GM21360 (cell line): ENCODE data around the gene SEMA3B.
"Not testable (repeated sequence)": the region's sequence is repeated elsewhere in the genome, so short reads cannot be mapped to it uniquely, and the experiment has no call there.

Experiments
- ATAC-seq: cut with Tn5 transposase; IDR thresholded peaks from one replicate; pipeline ENCODE4 v1.9.1; 2021; ENCODE audit warnings: mild to moderate bottlenecking, moderate library complexity; ENCODE audit not compliant: unreplicated experiment

Gene SEMA3B

DNA sequence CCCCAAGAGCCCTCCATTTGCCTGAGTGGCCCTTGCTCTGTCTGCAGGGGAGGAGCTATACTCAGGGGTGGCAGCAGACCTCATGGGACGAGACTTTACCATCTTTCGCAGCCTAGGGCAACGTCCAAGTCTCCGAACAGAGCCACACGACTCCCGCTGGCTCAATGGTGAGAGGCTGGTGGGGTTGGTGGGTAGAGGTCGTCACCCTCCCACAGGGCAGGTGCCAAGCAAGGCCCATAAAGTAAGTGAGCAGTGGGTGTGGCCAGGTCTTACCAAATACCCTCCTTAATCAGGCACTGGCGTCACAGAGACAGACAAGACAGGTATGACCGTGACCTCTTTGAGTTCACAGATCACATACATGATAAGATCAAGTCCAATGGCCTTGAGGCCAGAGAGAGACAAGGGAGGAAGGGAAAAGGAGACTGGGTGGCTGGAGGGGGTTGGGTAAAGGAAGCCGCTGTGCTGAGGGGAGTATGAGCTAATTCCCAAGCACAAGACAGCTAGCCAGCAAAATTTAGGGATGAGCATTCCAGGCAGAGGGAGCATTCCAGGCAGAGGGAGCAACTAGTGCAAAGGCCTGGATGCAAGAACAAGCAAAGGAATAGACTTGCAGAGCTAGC is 2.5 kb downstream of the SEMA3B start:
- ATAC-seq, result no peak

DNA sequence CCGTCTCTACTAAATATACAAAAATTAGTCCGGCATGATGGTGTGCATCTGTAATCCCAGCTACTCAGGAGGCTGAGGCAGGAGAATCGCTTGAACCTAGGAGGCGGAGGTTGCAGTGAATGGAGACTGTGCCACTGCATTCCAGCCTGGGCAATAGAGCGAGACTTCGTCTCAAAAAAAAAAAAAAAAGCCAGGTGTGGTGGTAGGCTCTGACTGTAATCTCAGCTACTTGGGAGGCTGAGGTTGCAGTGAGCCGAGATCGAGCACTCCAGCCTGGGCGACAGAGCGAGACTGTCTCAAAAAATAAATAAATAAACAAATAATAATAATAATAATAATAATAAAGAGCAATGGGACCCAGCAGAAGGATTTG is 3.6 kb downstream of the SEMA3B start:
- not testable (repeated sequence) for ATAC-seq

DNA sequence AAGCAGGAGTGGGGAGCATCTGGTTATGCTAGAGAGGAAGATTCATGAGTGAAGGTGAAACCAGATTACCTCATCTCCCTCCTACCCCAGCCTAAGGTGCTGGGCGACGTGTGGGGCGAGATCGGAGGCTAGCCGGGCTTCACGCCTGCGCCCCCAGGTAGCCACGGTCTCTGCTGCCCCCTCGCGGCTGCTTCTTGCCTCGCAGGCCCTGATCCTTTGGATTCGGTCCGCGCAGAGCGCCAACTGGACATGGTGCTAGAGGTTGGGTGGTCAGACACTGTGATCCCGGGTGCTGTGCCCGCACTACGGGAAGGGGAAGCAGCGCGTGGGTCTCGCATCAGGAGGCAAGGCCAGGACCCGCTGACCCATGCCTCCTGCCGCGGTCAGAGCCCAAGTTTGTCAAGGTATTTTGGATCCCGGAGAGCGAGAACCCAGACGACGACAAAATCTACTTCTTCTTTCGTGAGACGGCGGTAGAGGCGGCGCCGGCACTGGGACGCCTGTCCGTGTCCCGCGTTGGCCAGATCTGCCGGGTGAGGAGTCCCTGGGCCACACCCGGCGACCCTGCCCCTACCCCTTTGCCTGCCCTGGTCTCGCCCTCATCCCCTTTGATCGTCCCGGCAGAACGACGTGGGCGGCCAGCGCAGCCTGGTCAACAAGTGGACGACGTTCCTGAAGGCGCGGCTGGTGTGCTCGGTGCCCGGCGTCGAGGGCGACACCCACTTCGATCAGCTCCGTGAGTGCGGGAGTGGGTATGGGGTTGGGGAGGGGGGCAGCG is 4.2 kb downstream of the SEMA3B start:
- ATAC-seq, result peak; percentile 70

DNA sequence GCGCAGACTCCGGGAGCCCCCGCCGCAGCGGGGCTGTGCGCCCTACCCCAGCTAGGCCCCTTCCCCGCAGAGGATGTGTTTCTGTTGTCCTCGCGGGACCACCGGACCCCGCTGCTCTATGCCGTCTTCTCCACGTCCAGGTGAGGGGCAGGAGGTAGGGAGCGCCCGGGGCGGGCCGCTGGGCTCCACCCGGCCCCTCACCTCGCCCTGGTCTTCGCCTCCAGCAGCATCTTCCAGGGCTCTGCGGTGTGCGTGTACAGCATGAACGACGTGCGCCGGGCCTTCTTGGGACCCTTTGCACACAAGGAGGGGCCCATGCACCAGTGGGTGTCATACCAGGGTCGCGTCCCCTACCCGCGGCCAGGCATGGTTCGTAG is 4.7 kb downstream of the SEMA3B start:
- no peak for ATAC-seq

DNA sequence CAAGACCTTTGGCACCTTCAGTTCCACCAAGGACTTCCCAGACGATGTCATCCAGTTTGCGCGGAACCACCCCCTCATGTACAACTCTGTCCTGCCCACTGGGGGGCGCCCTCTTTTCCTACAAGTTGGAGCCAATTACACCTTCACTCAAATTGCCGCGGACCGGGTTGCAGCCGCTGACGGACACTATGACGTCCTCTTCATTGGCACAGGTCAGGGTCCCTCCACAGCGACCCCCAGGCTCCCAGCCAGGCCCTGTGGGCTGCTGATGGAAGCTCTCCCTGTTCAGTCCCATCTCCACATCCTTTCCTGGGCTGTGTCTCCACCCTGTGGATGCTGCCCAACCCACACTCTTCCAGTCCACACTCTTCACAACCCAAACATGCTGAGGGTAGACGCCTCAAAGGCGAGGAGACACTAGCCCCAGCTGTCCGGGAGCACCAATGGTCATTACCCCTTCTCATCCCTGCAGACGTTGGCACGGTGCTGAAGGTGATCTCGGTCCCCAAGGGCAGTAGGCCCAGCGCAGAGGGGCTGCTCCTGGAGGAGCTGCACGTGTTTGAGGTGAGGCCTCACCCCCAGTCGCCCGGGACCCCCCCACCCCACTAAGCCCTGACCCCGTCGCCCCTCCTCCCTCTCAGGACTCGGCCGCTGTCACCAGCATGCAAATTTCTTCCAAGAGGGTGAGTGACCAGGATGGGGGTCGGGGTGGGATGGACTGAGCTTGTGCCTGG is 5.6 kb downstream of the SEMA3B start:
- ATAC-seq, result no peak

DNA sequence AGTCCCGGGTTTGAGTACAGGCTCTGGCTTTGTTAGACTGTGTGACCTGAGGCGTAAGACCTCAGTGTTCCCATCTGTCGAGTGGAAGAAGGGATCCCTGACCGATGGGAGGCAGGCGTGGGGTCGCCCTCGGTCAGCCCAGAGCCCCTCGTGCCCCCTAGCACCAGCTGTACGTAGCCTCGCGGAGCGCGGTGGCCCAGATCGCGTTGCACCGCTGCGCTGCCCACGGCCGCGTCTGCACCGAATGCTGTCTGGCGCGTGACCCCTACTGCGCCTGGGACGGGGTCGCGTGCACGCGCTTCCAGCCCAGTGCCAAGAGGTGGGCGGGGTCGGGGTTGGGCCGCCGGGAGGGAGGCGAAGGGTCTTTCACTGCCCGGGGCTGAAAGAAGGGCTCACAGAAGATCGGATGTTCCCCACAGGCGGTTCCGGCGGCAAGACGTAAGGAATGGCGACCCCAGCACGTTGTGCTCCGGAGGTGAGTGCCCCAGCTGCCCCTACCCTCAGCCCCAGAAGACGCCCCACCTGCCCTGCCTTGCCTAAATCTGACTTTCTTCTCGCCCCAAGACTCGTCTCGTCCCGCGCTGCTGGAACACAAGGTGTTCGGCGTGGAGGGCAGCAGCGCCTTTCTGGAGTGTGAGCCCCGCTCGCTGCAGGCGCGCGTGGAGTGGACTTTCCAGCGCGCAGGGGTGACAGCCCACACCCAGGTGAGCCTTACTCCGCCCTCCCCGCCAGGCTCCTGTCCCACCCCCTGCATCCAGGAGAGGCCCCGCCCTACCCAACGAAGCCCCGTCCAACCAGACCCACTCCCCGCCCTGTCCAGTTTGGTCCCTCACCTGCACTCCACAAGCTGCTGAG is 6.4 kb downstream of the SEMA3B start:
- ATAC-seq, result no peak

DNA sequence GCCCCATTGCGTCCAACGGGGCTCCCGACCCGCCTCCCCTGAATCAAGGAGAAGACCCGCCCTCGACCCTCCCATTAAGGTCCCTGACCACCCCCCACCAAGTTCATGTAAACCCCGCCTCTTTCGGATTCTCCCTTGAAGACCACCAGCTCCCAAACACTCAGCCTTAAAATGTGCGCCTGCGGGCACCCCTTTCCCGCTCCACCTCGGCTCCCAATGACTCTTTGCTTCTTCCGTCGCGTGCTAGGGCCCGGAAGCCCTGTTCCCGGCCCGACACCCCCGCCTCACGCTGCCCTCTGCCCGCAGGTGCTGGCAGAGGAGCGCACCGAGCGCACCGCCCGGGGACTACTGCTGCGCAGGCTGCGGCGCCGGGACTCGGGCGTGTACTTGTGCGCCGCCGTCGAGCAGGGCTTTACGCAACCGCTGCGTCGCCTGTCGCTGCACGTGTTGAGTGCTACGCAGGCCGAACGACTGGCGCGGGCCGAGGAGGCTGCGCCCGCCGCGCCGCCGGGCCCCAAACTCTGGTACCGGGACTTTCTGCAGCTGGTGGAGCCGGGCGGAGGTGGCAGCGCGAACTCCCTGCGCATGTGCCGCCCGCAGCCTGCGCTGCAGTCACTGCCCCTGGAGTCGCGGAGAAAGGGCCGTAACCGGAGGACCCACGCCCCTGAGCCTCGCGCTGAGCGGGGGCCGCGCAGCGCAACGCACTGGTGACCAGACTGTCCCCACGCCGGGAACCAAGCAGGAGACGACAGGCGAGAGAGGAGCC is 7.2 kb downstream of the SEMA3B start:
- ATAC-seq, result no peak

DNA sequence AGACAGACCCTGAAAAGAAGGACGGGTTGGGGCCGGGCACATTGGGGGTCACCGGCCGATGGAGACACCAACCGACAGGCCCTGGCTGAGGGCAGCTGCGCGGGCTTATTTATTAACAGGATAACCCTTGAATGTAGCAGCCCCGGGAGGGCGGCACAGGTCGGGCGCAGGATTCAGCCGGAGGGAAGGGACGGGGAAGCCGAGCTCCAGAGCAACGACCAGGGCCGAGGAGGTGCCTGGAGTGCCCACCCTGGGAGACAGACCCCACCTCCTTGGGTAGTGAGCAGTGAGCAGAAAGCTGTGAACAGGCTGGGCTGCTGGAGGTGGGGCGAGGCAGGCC is 7.8 kb downstream of the SEMA3B start:
- ATAC-seq, result no peak

DNA sequence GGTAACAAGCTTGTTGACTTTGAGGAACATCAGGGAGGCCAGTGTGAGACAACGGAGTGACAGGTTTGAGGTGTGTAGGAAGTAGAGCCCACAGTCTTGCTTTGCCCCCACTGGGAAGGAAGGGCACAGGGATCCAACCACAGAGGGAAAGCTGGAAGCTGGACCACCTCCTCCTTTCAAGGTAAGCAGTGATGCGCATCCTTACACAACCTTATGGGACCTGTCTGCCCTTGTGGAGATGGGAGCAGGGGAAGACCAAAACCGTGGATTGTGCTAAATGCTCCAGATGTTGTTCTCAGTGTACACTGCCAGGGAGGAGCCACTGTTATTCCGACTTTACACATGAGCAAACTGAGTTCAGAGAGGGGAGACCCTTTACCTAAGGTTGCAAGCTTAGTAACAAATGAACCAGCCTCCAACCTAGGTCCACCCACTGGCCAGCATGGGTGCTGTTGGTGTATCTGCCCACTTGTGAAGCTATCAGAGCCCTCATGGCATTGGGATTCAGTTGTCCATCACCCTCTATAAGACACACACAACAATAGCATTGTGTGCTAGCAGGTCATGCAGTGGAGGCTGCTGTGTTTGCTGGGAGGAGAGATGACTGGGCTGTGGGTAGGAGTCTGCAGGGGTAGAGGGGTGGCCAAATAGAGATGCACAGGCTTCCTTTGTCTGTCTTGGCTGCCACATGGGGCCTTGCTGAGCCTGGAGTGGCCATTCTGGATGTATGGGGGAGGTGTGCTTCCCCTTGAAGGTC is 9.4 kb downstream of the SEMA3B start:
- ATAC-seq, result no peak

DNA sequence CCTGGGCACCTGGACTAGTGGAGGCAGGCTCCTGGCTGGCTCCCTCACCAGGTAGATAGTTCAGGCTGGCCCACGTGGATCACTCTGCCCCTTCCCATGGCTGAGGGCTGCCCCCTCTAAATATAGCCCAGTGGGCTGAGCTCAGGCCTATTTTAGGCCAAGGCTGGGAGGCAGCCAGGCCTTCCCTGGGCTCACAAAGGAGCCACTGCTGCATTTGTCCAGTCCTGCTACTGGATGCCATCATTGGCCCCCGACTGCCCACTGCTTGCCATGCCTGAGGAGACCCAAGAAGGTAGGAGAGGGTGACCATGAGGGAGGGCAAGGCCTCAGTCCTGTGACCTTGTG is 9.9 kb downstream of the SEMA3B start, which contains the start of gene LSMEM2:
Gene LSMEM2, plus strand, starts transcription at position 208 of the 345 bp plus-strand sequence. Its CDS starts 27 bp downstream, at position 235.
- no peak for ATAC-seq

DNA sequence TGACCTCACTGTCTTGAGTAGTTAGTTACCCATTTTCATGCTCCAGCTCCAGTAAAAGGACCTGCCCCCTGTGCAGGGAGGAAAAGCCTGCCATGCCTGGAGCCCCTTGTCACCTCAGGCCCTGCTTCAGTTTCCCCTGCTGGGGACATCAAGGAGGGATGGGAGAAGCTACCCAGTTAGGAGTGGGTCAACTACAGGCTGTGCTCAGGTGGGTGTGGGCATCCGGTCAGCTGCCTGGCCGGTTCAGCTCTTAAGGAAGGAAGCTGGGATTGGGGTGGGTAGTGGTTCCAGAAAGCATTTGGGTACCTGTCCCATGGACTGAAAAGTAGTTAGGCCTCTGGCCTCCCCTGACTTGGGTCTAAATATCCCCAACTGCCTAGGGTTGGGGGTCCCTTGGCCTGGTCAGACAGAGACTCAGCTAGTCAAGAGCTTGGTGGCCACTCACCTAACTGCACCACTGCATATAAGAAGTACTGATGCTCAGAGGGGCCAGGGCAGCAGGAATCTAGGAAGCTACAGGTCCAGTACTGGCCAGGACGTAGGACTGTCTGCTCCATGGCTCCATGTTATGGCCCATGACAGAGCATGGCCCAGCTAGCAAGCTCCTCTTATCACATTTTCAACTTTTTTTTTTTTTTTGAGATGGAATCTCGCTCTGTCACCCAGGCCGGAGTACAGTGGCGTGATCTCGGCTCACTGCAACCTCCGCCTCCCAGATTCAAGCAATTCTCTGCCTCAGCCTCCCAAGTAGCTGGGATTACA is 10.5 kb downstream of the SEMA3B start:
- no peak for ATAC-seq

DNA sequence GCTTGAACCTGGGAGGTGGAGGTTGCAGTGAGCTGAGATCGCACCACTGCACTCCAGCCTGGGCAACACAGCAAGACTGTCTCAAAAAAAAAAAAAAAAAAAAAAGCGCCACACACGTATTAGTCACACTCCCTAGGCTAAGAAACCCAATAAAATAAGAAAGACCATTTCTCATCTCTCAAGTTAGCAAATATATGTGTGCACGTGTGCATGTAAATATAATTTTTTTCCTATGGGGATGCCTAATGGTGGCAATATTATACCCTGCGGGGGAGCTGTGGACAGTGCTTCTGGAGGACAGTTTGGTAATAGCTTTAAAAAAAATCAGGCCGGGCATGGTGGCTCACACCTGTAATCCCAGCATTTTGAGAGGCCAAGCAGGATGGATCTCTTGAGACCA is 15.2 kb downstream of the SEMA3B start:
- ATAC-seq, result not testable (repeated sequence)

DNA sequence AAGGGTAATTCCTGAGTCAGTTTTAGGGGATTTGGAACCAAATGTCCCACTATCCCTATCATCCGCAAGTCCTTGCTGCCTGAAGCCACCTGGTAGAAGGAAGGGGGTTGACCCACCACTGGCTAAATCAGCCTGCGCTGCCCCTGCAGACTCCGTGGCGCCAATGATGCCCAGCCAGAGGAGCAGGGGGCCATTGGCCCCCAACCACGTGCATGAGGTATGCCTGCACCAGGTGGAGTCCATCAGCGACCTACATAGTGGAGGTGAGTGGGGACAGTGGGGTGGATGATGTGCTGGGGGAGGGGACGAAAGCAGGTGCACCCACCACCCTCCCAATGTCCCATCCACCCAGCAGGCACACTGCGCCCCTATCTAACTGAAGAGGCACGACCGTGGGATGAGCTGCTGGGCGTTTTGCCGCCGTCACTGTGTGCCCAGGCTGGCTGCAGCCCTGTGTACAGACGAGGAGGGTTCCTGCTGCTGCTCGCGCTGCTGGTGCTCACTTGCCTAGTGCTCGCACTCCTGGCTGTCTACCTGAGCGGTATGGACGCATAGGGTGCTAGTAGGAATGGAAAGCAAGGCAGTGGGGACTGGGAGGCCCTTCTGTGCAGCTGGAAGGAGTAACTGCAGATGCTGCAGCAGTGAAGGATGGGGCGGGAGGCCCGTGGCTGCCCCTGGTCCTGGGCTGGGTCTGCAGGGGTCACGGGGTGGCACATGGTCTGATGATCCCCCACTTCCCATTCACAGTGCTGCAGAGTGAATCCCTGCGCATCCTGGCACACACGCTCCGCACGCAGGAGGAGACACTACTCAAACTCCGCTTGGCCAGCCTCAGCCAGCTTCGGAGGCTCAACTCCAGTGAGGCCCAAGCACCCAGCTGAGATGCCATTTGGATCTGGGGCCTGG is 17.6 kb downstream of the SEMA3B start:
- ATAC-seq, result no peak

DNA sequence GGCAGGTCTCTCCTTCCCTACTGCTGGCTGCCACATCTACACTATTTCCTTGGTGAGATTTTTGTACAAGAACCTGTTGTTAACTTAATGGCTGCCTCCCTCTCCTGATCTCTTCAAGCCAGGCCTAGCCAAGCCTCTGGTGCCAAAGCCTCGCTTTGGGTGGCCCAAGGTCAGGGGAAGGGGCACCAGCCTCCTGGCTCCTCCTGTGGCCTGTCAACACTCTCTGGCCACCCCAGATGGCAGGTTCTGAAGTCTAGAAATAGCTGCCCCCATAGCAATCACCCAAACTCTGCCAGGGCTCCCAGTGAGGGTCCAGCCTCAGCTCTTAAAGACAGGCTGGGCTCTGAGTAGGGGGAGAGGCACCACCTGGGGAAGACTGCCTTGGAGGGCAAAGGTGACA is 18.3 kb downstream of the SEMA3B start:
- ATAC-seq, result no peak

DNA sequence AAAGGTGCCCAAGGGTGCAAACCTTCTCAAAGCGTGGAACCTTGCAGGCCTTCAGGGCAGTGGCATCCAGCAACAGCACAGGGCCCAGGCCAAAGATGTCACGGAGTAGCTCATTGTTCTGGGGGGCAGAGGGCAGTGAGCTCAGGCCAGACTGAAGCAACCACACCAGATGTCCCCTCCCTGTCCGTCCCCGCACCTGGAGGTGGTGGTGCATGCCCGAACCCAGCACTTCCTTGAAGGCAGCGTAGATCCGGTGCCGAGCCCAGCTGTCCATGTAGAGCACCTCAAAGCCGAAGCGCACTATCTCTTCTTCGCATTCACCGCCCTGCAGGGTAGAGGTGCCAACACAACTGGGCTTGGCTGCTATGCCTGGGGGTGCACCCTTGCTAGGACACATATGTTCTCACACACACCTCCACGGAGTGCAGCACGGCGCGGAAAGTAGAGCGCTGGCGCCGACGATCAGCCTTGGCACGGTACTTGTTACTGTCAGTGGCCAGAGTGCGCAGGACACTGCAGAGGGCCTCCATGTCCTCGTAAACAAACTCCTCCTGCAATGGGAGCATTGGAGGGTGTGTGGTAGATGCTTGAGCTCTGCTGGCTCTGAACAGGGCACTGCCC is 19.6 kb downstream of the SEMA3B start:
- no peak for ATAC-seq

DNA sequence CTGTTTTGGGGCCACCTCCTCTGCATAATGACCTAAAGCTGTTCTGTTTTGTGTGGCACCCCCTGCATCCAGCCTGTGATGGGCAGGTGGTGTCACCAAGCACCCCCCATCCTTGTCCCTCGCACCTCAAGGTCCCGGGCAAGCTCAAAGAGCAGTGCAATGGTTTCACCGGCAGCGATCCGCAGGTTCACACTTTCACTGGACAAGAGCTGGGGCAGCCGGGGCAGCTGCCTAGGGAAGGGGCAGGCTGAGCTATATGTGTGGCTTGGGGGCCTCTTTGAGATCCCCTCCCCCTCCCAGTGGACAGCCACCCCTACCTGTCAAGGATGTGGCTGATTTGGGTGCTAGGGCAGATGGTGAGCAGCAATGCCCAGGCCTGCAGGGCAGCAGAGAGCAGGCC is 20.2 kb downstream of the SEMA3B start:
- no peak for ATAC-seq

DNA sequence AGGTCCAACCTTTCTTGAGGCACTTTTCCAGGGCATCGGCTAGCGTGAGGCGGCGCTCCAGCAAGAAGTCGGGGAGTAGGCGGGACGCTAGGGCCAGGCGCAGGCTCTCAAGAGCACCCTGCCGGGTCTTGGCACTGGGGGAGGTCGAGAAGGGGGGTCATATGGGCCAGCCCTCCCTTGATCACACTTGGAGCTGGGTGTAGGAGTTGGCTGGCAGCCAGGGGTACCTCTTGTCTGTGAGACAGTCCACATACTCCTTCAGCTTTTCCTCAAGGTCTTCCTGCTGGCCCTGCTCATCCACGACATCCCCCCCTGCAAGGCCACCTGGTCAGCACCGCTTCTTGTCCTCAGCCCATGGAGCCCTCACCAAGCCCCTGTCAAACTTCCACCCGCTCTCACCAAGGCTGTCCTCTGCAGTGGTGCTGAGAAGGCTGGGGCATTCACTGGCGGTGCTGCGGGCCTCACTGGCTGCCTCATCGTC is 21.3 kb downstream of the SEMA3B start:
- no peak for ATAC-seq
